ENCODE measurements around the gene RNF207.
A peak's percentile ranks its signal among the peaks of the same experiment; 100 is the strongest.
"Not testable (repeated sequence)": the region's sequence is repeated elsewhere in the genome, so short reads cannot be mapped to it uniquely, and the experiment has no call there.

Gene RNF207

DNA sequence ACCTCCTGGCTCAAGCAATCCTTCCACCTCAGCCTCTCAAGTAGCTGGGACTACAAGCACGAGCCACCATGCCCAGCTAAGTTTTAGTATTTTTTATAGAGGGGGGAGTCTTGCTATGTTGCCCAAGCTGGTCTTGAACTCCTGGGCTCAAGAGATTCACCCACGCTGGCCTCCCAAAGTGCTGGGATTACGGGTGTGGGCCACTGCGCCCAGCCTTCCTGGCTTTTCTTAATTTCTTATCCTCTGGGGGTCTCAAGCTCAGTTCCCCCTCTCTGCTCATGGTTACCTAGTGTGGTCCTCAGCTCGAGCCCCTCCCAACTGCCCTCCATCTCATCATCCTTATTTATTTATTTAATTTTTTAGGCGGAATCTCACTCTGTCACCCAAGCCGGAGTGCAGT, 3.7 kb upstream of the RNF207 start:
- Mint-ChIP-seq H3K9me3 (no peaks in the 10 kb centered on the region), H3K4me3 (no peak overlapping the region), H3K4me1 (peaks cover 28 to 54% of the 10 kb centered on the region in 2 donors), H3K27me3 (peaks cover 7 to 10% of the 10 kb centered on the region in 2 donors), H3K27ac (no peak overlapping the region), H3K36me3 (peaks cover 15 to 23% of the 10 kb centered on the region in 2 donors)
- no peak for DNase-seq
- ATAC-seq (replicated peaks), result no peak

GRCh38 chr1:6206520-6206855, 569 bp downstream of the RNF207 start:
- H3K9me3 Mint-ChIP-seq, result no peaks in the 10 kb centered on the region
- ATAC-seq (replicated peaks), result peak in 1 of 2 donors; percentile 7
- peaks cover 31 to 44% of the 10 kb centered on the region in 2 donors for H3K27me3 Mint-ChIP-seq
- peaks cover 13 to 39% of the 10 kb centered on the region in 2 donors for H3K4me1 Mint-ChIP-seq
- no peak for DNase-seq
- peak overlapping the region; percentile 61 to 82 for H3K4me3 Mint-ChIP-seq
- H3K27ac Mint-ChIP-seq, result no peak overlapping the region
- H3K36me3 Mint-ChIP-seq, result peaks cover 4% of the 10 kb centered on the region in 2 donors

DNA sequence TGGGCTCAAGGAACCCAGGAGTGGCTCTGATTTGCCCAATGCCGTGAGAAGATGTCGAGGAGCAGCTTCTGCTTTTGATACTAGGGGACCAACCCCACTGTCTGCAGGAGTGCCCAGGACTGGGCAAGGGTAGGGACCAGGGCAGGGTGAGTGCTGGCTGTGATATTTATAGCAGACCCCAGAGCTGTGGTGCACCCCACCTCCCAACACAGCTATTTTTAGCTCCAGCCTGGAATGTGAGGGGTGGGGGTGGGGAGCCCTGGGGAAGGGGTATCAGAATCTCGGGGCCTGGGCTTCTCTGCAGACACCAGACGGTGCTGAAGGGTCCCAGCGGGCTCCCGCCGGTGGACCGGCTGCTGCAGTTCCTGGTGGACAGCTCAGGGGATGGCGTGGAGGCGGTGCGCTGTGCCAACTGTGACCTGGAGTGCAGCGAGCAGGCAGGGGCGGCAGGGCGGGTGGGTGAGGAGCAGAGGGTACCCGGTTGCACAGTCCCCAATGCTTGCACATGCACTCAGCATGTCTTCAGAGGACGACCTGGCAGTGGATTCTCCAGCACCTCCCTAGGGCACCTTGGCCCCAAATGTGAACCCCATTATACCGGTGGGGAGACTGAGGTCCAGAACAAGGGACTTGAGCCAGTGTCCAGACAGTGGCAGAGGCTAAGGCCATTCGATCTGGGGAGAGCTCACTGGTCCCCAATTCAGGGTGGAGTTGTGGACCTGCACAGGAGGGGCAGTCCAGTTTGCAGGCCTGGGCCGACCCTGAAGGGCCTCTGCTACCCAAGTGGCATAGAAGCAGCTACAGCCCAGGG, 1.4 kb downstream of the RNF207 start:
- Mint-ChIP-seq H3K27ac (no peak overlapping the region), H3K4me1 (peaks cover 14 to 37% of the 10 kb centered on the region in 2 donors), H3K9me3 (no peaks in the 10 kb centered on the region), H3K4me3 (peak overlapping the region; percentile 61 to 82), H3K27me3 (peaks cover 27 to 50% of the 10 kb centered on the region in 2 donors), H3K36me3 (peaks cover 4% of the 10 kb centered on the region in 2 donors)
- DNase-seq (no peak), ATAC-seq (replicated peaks) (no peak)

DNA sequence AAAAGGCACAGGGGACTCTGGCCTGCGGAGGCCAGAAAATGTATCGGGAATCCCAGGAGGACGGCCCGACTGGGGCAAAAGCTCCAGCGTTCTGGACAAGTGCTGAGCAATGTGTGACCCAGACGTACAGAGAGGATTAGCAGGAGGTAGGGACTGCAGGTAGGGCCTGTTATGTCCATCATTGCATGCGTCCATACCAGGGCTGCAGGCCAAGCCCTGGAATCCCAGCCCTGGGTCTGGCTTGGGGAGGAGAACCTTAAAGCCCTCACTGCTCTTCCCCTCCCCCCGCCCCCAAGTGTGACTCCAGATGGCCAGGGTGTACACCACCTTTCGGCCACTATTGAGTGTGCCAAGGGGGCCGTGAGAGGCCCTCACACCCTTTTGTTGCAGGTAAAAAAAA, 2.0 kb downstream of the RNF207 start:
- no peaks in the 10 kb centered on the region for H3K9me3 Mint-ChIP-seq
- peaks cover 27 to 56% of the 10 kb centered on the region in 2 donors for H3K27me3 Mint-ChIP-seq
- DNase-seq (no peak), ATAC-seq (replicated peaks) (no peak)
- H3K27ac Mint-ChIP-seq, result no peak overlapping the region
- H3K4me3 Mint-ChIP-seq, result no peak overlapping the region
- peaks cover 4% of the 10 kb centered on the region in 2 donors for H3K36me3 Mint-ChIP-seq
- H3K4me1 Mint-ChIP-seq, result peaks cover 18 to 43% of the 10 kb centered on the region in 2 donors

DNA sequence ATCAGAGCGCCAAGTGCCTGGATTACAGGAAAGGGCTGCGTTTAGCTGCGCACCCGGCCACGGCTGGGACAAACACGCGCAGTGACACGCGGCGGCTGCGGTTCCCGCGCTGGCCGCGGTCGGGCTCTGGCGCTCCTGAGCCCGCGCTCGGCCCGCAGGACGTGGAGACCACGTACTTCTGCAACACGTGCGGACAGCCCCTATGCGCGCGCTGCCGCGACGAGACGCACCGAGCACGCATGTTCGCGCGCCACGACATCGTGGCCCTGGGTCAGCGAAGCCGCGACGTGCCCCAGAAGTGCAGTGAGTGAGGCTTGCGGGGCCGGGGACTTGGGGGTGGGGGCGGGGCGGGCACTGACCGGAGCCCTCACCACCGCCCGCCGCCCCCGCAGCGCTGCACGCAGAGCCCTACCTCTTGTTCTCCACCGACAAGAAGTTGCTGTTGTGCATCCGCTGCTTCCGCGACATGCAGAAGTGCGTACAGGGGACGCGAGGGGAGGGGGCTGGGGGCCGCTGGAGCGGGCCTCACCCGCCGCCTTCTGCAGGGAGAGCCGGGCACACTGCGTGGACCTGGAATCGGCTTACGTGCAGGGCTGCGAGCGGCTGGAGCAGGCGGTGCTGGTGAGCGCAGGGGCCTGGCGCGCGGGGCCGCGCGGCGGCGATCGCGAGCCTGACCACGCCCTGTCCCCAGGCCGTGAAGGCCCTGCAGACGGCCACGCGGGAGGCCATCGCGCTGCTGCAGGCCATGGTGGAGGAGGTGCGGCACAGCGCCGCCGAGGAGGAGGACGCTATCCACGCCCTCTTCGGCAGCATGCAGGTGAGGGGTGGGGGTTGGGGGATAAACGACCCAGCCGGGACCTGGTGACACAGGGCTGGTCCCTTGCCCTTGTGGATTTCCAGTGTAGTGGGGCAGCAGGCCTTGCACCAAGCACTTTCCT, 3.1 kb downstream of the RNF207 start:
- no peaks in the 10 kb centered on the region for H3K9me3 Mint-ChIP-seq
- H3K36me3 Mint-ChIP-seq, result peaks cover 4% of the 10 kb centered on the region in 2 donors
- no peak overlapping the region for H3K27ac Mint-ChIP-seq
- peak overlapping the region; percentile 71 to 76 for H3K4me3 Mint-ChIP-seq
- DNase-seq (no peak), ATAC-seq (replicated peaks) (peak; percentile 47 to 48)
- H3K4me1 Mint-ChIP-seq, result peaks cover 19 to 44% of the 10 kb centered on the region in 2 donors
- peaks cover 27 to 66% of the 10 kb centered on the region in 2 donors for H3K27me3 Mint-ChIP-seq

DNA sequence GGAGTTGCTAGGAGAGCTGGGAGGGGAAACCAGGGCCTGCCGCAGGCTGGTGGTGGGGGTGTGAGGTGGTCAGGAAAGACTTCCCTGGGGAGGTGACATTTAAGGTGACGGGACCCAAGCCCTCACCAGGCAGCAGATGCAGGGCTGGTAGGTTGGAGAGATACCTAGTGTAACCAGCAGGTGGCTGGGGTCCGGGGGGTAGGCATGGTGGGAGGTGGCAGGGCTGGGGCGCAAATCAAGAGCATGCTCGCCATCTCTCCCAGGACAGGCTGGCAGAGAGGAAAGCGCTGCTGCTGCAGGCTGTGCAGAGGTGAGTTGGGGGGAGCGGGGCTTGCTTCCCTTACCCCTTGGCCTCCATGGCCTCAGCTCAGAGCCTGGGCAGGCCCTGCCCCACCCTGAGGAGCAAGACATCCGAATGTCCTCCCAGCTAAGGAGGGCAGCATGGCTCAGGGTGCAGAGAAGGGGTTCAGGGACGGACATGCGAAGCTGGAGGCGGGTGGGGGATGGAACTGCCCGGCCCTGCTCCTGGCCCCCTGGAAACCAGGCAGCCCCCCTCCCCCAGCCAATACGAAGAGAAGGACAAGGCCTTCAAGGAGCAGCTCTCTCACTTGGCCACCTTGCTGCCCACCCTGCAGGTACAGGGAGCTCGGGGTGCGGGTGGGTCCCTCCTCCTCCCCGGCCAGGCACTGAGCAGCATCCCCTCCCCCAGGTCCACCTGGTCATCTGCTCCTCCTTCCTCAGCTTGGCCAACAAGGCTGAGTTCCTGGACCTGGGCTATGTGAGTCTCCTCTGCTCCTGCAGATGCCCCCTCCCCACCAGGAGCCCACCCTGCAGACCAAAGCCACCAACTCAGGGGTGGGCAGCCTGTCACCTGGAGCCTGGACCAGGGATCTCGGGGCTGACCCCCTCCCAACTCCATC, 4.0 kb downstream of the RNF207 start:
- Mint-ChIP-seq H3K27me3 (peaks cover 30 to 74% of the 10 kb centered on the region in 2 donors), H3K4me3 (peak overlapping the region; percentile 46 to 76)
- ATAC-seq (replicated peaks), result peak; percentile 31 to 38

GRCh38 chr1:6210591-6211355, 4.9 kb downstream of the RNF207 start:
- no peak overlapping the region for H3K27ac Mint-ChIP-seq
- peaks cover 4 to 8% of the 10 kb centered on the region in 2 donors for H3K36me3 Mint-ChIP-seq
- H3K27me3 Mint-ChIP-seq, result peaks cover 37 to 82% of the 10 kb centered on the region in 2 donors
- DNase-seq, result no peak
- no peaks in the 10 kb centered on the region for H3K9me3 Mint-ChIP-seq
- no peak for ATAC-seq (replicated peaks)
- H3K4me1 Mint-ChIP-seq, result peaks cover 19 to 44% of the 10 kb centered on the region in 2 donors
- H3K4me3 Mint-ChIP-seq, result no peak overlapping the region

More for the DNA sequence above, 4.0 kb downstream of the RNF207 start:
- Mint-ChIP-seq H3K36me3 (peaks cover 4 to 7% of the 10 kb centered on the region in 2 donors), H3K27ac (no peak overlapping the region), H3K9me3 (no peaks in the 10 kb centered on the region), H3K4me1 (peaks cover 19 to 44% of the 10 kb centered on the region in 2 donors)
- DNase-seq, result peak; percentile 27

GRCh38 chr1:6211731-6212130, 5.8 kb downstream of the RNF207 start:
- DNase-seq (no peak), ATAC-seq (replicated peaks) (no peak)
- peaks cover 4 to 8% of the 10 kb centered on the region in 2 donors for H3K36me3 Mint-ChIP-seq
- no peak overlapping the region for H3K4me3 Mint-ChIP-seq
- H3K27me3 Mint-ChIP-seq, result peaks cover 38 to 87% of the 10 kb centered on the region in 2 donors
- no peaks in the 10 kb centered on the region for H3K9me3 Mint-ChIP-seq
- peaks cover 19 to 41% of the 10 kb centered on the region in 2 donors for H3K4me1 Mint-ChIP-seq
- no peak overlapping the region for H3K27ac Mint-ChIP-seq

GRCh38 chr1:6212193-6212959, 6.5 kb downstream of the RNF207 start:
- H3K4me1 Mint-ChIP-seq, result peaks cover 17 to 37% of the 10 kb centered on the region in 2 donors
- no peak overlapping the region for H3K4me3 Mint-ChIP-seq
- H3K36me3 Mint-ChIP-seq, result peaks cover 4 to 8% of the 10 kb centered on the region in 2 donors
- no peaks in the 10 kb centered on the region for H3K9me3 Mint-ChIP-seq
- H3K27ac Mint-ChIP-seq, result no peak overlapping the region
- H3K27me3 Mint-ChIP-seq, result peaks cover 40 to 87% of the 10 kb centered on the region in 2 donors
- ATAC-seq (replicated peaks) (peak; percentile 31 to 37), DNase-seq (no peak)

DNA sequence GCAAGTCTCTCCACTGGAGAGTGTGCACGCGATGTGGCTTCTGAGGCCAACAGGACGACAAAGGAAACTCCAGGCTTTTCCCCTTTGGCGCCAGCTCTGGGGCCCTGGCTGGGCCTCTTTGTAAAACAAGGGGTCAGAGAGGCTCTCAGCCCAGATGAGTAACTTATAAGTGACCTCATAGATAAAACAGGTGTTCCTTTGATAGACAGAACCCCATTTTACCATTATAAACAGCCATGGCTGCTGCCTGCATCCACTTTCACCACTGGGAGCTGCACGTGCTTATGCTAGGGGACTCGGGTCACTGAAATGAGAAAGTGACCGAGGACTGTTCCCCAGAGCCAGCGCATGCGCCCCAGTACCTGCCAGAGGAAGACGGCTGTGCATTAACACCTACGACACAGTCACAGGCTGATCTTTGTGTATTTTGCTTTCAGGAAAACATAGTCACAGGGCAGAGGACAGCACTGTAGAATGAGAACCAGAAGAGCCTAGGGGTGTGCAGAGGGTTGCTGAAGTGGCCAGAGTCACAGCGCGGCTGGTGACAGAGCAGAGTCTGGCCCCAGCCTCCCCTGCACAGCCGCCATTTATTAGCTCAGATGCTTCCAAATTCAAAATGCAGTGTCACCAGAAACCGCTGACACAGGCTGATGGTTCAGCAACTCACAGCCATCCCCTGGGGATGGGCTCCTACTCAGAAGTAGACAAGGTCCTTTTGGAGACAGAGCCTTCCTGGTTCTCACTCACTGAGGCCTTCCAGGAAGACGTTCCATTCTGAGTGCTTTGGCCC, 12.7 kb downstream of the RNF207 start:
- Mint-ChIP-seq H3K27me3 (peaks cover 25 to 38% of the 10 kb centered on the region in 2 donors), H3K4me3 (no peak overlapping the region), H3K4me1 (peaks cover 10 to 13% of the 10 kb centered on the region in 2 donors), H3K9me3 (no peaks in the 10 kb centered on the region), H3K36me3 (peaks cover 24 to 37% of the 10 kb centered on the region in 2 donors), H3K27ac (no peak overlapping the region)
- ATAC-seq (replicated peaks) (peak in 1 of 2 donors; percentile 42), DNase-seq (no peak)

- DNase-seq; ATAC-seq (replicated peaks); H3K9me3 Mint-ChIP-seq; H3K4me3 Mint-ChIP-seq: not testable (repeated sequence)
- H3K27me3 Mint-ChIP-seq, result peaks cover 25 to 28% of the 10 kb centered on the region in 2 donors
- H3K36me3 Mint-ChIP-seq, result peaks cover 30 to 48% of the 10 kb centered on the region in 2 donors
- peaks cover 10 to 13% of the 10 kb centered on the region in 2 donors for H3K4me1 Mint-ChIP-seq
- peak overlapping the region; percentile 62 for H3K27ac Mint-ChIP-seq
Measured at GRCh38 chr1:6219641-6220040, 13.7 kb downstream of the RNF207 start.

DNA sequence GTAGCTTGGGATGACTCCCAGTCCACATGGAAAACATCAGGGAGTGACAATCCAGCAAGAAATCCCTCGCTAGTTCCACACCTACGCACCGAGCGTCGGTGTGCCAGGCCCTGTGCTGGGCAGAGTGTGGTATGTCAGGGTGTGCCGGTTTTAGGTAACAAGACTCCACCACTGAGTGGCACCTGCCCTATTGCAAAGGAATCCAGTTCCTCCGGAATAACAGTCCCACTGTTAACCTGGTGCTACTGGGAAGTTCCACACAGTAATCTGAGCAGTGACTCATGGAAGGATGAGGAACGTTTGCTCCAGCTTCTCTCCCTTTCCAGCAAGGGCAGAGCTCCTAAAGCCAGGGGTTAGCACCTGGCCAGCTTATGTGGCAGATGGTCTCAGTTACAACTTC, 14.3 kb downstream of the RNF207 start:
- DNase-seq, result no peak
- H3K4me1 Mint-ChIP-seq, result peaks cover 10 to 13% of the 10 kb centered on the region in 2 donors
- no peak overlapping the region for H3K4me3 Mint-ChIP-seq
- no peak for ATAC-seq (replicated peaks)
- no peak overlapping the region for H3K27ac Mint-ChIP-seq
- H3K9me3 Mint-ChIP-seq, result no peaks in the 10 kb centered on the region
- peaks cover 20 to 22% of the 10 kb centered on the region in 2 donors for H3K27me3 Mint-ChIP-seq
- peaks cover 34 to 50% of the 10 kb centered on the region in 2 donors for H3K36me3 Mint-ChIP-seq

All from stimulated activated naive B cell treated with anti-CD40 and anti-IgM and Interleukin-4, amounts not matched to agents 10 μg/mL and 1 μg/mL and 100 μg/mL, for 72 hours (primary cell).